ENCODE results near the gene COL4A3.
"Not testable (repeated sequence)": the region's sequence is repeated elsewhere in the genome, so short reads cannot be mapped to it uniquely, and the experiment has no call there.

COL4A3 gene

DNA sequence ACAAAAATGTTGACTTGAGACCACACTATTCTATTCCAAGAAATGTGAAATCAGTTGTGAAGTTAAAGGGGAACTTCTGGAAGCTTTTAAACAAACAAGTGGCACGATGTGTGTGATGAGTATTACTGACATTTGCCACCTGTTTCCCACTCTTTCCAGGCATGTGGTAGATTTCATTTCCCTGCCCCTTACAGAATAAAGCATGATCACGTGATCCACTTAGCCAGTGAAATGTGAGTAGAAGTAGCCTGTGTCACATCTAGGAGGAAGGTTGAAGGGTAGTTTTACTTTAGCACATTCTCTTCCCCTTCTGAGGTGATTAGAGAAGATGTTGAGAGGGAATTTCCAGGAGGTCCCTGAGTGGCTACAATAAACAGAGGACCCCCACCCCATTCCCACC lies 4.3 kb upstream of the COL4A3 start:
- DNase-seq (ENCODE audit: low spot score) = no peak

DNA sequence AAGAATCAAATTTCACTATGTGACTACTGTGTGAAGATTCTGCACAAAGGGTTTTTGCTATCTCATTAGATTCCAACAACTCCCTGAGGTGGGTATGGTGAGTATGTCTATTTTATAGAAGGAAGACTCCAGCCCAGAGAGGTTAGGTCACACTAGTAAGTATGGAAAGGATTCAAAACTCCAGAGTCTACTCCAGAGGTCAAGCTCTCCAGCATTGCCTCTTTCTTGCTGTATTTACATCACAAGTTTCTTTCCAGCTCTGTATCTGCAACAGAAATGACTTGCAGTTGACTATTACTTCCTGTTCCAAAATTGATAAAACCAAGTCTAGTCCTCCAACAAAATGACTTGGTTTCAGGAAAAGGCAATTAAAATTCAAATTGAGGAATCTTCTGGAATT lies 2.5 kb upstream of the COL4A3 start:
- no peak for DNase-seq (ENCODE audit: low spot score)

- no peak for DNase-seq (ENCODE audit: low spot score)
These were observed 883 bp upstream of the COL4A3 start for GRCh38 chr2:227163485-227163997.

- no peak for DNase-seq (ENCODE audit: low spot score)
These were observed 403 bp downstream of the COL4A3 start for GRCh38 chr2:227164763-227165291.

- DNase-seq (ENCODE audit: low spot score) = not testable (repeated sequence)
These were observed 7.4 kb downstream of the COL4A3 start for GRCh38 chr2:227171779-227172178.

DNA sequence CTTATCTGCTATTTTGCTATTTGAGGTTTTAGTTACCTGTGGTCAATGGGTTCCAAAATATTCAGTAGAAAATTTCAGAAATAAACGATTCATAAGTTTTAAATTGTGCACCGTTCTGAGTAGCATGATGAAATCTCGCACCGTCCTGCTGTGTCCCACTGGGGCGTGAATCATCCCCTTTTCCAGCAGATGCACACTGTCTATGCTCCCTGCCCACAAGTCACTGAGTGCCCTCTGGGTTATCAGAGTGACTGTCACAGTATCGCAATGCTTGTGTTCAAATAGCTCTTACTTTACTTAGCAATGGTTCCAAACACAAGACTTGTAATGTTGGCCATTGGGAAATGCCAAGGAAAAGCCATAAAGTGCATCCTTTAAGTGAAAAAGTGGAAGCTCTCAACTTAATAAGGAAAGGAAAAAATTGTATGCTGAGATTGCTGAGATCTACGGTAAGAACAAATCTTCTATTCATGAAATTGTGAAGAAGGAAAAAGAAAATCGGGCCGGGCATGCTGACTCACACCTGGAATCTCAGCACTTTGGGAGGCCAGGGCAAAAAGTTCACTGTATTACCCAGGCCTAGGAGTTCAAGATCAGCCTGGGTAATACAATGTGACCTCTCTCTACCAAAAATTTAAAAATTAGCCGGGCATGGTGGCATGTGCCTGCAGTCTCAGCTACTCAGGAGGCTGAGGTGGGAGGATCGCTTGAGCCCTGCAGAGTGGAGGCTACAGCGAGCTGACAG lies 13.3 kb downstream of the COL4A3 start:
- DNase-seq (ENCODE audit: low spot score) = no peak

GRCh38 chr2:227179988-227180685 lies 15.7 kb downstream of the COL4A3 start:
- DNase-seq (ENCODE audit: low spot score) = peak; percentile 29

GRCh38 chr2:227180770-227181169 lies 16.3 kb downstream of the COL4A3 start:
- DNase-seq (ENCODE audit: low spot score) = no peak

DNA sequence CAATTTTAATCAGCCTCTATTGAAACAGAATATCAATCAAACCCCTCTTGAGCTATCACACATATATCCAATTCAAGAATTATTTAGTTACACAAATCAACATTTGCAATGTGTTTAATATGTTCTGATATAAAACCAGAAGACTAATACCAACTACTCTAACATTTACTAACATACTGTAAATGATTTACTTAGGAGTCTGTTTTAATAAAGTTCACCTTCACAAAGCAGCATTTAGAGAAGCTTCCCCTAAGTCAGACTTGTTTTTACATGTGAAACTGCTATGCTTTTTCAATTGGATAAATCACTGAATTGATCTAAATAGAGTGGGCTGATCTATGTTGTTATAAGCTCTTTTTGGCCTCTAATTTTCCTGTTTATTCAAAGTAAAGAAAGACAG lies 18.3 kb downstream of the COL4A3 start:
- DNase-seq (ENCODE audit: low spot score) = no peak

- no peak for DNase-seq (ENCODE audit: low spot score)
These were observed 19.4 kb downstream of the COL4A3 start for GRCh38 chr2:227183657-227184367.

- DNase-seq (ENCODE audit: low spot score) = no peak
These were observed 21.3 kb downstream of the COL4A3 start for GRCh38 chr2:227185615-227186232.

DNA sequence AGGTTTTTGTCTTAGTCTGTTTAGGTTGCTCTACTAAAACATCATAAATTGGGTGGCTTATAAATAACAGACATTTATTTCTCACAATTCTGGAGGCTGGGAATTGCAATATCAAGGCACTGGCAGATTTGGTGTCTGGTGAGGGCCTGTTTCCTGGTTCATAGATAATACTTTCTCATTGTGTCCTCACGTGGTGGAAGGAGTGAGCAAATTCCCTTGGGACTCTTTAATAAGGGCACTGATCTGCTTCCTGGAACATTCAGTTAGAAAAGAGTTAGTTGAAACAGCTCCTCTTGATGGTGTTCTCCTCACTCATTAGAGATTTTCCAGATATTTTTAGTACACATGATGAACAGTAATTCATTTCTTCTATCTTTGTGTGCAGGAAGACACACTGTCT lies 22.3 kb downstream of the COL4A3 start:
- DNase-seq (ENCODE audit: low spot score) = no peak

GRCh38 chr2:227188292-227188691 lies 23.9 kb downstream of the COL4A3 start:
- DNase-seq (ENCODE audit: low spot score) = no peak

DNA sequence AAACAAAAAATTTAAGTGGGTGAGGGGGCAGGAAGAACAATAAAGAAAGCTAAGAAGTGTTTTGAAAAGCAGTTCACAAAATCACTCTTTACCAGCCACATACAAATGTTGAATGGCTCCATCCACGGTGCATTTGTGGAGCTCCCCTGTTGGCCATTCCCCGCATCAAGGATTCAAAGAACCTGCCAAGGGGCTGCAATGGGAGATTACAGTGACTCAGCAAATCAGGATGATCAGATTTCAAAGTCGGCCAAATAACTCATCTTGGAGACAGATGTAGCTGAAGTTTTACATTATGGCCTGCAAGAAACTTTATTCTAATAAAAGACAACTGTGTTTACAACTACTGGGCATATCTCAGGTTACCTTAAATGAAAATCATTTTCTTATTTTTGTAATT lies 26.9 kb downstream of the COL4A3 start:
- no peak for DNase-seq (ENCODE audit: low spot score)

GRCh38 chr2:227192491-227192890 lies 28.1 kb downstream of the COL4A3 start:
- no peak for DNase-seq (ENCODE audit: low spot score)

- no peak for DNase-seq (ENCODE audit: low spot score)
These were observed 29.8 kb downstream of the COL4A3 start for GRCh38 chr2:227194219-227194618.

DNA sequence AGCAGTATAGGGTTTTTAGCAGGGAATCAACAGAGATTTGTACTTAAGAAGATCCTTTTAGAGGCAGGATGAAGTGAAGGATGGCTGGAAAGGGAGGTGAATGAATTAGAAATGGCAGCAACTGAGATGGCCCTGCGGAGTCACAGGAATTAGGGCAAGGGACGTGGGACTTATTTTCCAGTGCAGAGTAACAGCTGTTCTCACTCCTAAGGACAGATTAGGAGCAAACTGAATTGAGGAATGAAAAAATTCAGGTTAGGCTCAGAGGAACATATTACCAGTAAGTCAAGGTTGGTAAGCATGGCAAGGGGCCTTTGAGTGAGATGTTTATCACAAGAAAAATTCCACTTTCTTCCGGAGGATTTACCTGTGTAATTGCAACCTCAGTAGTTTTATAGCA lies 34.4 kb downstream of the COL4A3 start:
- no peak for DNase-seq (ENCODE audit: low spot score)

GRCh38 chr2:227201771-227202170 lies 37.3 kb downstream of the COL4A3 start:
- no peak for DNase-seq (ENCODE audit: low spot score)

- no peak for DNase-seq (ENCODE audit: low spot score)
These were observed 40.0 kb downstream of the COL4A3 start for GRCh38 chr2:227204452-227204851.

- no peak for DNase-seq (ENCODE audit: low spot score)
These were observed 41.3 kb downstream of the COL4A3 start for GRCh38 chr2:227205701-227206100.

DNA sequence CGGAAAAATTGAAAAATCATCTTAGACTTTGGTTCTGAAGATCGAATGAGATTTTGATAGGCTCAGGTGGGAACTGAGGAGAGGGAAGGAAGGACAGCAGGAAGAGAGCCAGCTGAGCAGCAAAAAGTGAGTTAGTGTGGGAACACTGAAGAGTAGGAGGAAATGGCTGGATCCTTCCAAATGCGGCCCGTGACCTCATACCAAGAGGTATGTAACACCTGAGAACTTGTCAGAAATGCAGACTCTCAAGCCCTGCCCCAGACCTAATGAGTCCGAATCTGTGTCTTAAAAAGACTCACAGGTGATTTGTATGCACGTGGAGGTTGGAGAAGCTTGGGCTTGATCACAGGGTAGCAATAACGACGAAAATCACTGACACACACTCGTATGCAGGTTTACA lies 42.0 kb downstream of the COL4A3 start:
- no peak for DNase-seq (ENCODE audit: low spot score)

GRCh38 chr2:227207573-227207972 lies 43.1 kb downstream of the COL4A3 start:
- no peak for DNase-seq (ENCODE audit: low spot score)
